Hepatocyte (in vitro differentiated cells): ENCODE results near the gene TTLL4. TPM values are rescaled to one million over a fixed set of nuclear protein-coding genes. Genes with fewer than 3 reads are reported as not detected.

Experiments
- DNase-seq: peaks from one replicate; pipeline ENCODE4 v3.0.0-alpha.2; 2016; ENCODE audit warnings: low spot score
- H2AFZ ChIP-seq: fragments of 200-600 bp; sonication (generic); 2 replicates; pipeline ENCODE4 v1.6.0; 2016; ENCODE audit warnings: antibody characterized with exemption, mild to moderate bottlenecking
- H3K27ac ChIP-seq: fragments of 200-600 bp; sonication (generic); 2 replicates; pipeline ENCODE4 v1.5.1; 2016; ENCODE audit warnings: mild to moderate bottlenecking
- H3K27me3 ChIP-seq: fragments of 200-600 bp; sonication (generic); 2 replicates; pipeline ENCODE4 v1.6.1; 2016
- H3K36me3 ChIP-seq: fragments of 200-600 bp; sonication (generic); replicated peaks from 2 replicates; pipeline ENCODE4 v1.5.1; 2016; ENCODE audit warnings: low read depth; ENCODE audit not compliant: insufficient read depth
- H3K4me1 ChIP-seq: fragments of 200-600 bp; sonication (generic); 2 replicates; pipeline ENCODE4 v1.5.1; 2016; ENCODE audit warnings: mild to moderate bottlenecking, moderate library complexity; ENCODE audit not compliant: insufficient read depth
- H3K4me2 ChIP-seq: fragments of 200-600 bp; sonication (generic); 2 replicates; pipeline ENCODE4 v1.6.0; 2016
- H3K4me3 ChIP-seq: fragments of 200-600 bp; sonication (generic); 2 replicates; pipeline ENCODE4 v1.5.1; 2016; ENCODE audit warnings: mild to moderate bottlenecking
- H3K79me2 ChIP-seq: fragments of 200-600 bp; sonication (generic); 2 replicates; pipeline ENCODE4 v1.6.0; 2017; ENCODE audit warnings: mild to moderate bottlenecking
- H3K9me2 ChIP-seq: fragments of 200-600 bp; sonication (generic); replicated peaks from 2 replicates; pipeline ENCODE4 v1.6.0; 2017; ENCODE audit warnings: mild to moderate bottlenecking; ENCODE audit not compliant: insufficient read depth
- H3K9me3 ChIP-seq: fragments of 200-600 bp; sonication (generic); 2 replicates; pipeline ENCODE4 v1.5.1; 2016; ENCODE audit warnings: low read depth, mild to moderate bottlenecking
- H4K20me1 ChIP-seq: fragments of 200-600 bp; sonication (generic); 2 replicates; pipeline ENCODE4 v1.6.0; 2016; ENCODE audit warnings: mild to moderate bottlenecking; ENCODE audit not compliant: insufficient read depth, poor library complexity, severe bottlenecking
- EZH2 ChIP-seq: fragments of 200-600 bp; sonication (generic); IDR thresholded peaks from 2 replicates; pipeline ENCODE4 v1.6.1; 2016; ENCODE audit warnings: antibody characterized with exemption, mild to moderate bottlenecking, borderline replicate concordance
- EZH2phosphoT487 ChIP-seq: fragments of 200-600 bp; sonication (generic); IDR thresholded peaks from one replicate; pipeline ENCODE4 v1.6.1; 2018; ENCODE audit warnings: antibody characterized with exemption, mild to moderate bottlenecking, low read depth, moderate library complexity; ENCODE audit not compliant: unreplicated experiment, severe bottlenecking
- whole genome bisulfite sequencing: methylation state at CpG from one replicate; pipeline ENCODE4 v1.1.6; 2016; ENCODE audit warnings: low lambda C conversion rate; ENCODE audit errors: missing lambda C conversion rate; 5-methylcytosine and 5-hydroxymethylcytosine counted together
- polyA plus RNA-seq: library from polyadenylated mRNA; unstranded; fragments of >200 nt; fragmentation: Nextera tagmentation; extraction: Ambion mirVana; gene quantifications from 2 replicates; pipeline ENCODE4 v1.2.1, GENCODE V29; 2016
- total RNA-seq: library from RNA; depleted of rRNA; stranded (reverse); fragments of >200 nt; gene quantifications from 2 replicates; pipeline ENCODE4 v1.2.3, GENCODE V29; 2014
- TF ChIP-seq, protein P1 (sequence below): fragments of 200-600 bp; sonication (generic); IDR thresholded peaks from 2 replicates; pipeline ENCODE4 v1.5.1; 2016; ENCODE audit warnings: antibody characterized with exemption, mild to moderate bottlenecking; ENCODE audit not compliant: poor library complexity

Gene TTLL4
- total and polyA plus RNA-seq, 2 experiments from 2014 or later: 18.2 to 23.7 TPM

DNA sequence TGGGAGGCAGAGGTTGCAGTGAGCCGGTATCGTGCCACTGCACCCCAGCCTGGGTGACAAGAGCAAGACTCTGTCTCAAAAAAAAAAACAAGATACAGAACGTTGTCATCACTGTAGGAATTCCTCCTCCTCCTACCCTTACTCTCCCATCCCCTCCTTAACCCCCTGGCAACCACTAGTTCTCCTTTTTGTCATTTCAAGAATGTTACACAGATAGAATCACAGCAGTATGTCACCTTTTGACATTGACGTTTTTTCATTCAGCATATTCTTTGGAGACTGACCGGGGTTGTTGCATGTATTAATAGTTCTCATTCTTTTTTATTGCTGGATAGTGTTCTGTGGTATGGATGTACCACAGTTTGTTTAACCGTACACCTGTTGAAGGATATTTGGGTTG is 32.4 kb downstream of the TTLL4 start:
- WGBS: 85% methylated on average over 6 of the region's 6 CpGs
- H3K27ac ChIP-seq: no peak overlapping the region
- H3K4me1 ChIP-seq: no peaks in the 10 kb centered on the region
- H3K79me2 ChIP-seq: no peaks in the 10 kb centered on the region
- TF ChIP-seq EZH2 (no peak), EZH2phosphoT487 (no peak)
- TF ChIP-seq, protein P1, sequence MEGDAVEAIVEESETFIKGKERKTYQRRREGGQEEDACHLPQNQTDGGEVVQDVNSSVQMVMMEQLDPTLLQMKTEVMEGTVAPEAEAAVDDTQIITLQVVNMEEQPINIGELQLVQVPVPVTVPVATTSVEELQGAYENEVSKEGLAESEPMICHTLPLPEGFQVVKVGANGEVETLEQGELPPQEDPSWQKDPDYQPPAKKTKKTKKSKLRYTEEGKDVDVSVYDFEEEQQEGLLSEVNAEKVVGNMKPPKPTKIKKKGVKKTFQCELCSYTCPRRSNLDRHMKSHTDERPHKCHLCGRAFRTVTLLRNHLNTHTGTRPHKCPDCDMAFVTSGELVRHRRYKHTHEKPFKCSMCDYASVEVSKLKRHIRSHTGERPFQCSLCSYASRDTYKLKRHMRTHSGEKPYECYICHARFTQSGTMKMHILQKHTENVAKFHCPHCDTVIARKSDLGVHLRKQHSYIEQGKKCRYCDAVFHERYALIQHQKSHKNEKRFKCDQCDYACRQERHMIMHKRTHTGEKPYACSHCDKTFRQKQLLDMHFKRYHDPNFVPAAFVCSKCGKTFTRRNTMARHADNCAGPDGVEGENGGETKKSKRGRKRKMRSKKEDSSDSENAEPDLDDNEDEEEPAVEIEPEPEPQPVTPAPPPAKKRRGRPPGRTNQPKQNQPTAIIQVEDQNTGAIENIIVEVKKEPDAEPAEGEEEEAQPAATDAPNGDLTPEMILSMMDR: no peak
- no peaks in the 10 kb centered on the region for H3K36me3 ChIP-seq
- no peaks in the 10 kb centered on the region for H3K9me2 ChIP-seq
- H3K9me3 ChIP-seq: no peaks in the 10 kb centered on the region
- DNase-seq: no peak
- no peak overlapping the region for H3K4me2 ChIP-seq
- no peaks in the 10 kb centered on the region for H4K20me1 ChIP-seq
- H3K27me3 ChIP-seq: no peaks in the 10 kb centered on the region
- H2AFZ ChIP-seq: no peak overlapping the region
- H3K4me3 ChIP-seq: no peak overlapping the region

DNA sequence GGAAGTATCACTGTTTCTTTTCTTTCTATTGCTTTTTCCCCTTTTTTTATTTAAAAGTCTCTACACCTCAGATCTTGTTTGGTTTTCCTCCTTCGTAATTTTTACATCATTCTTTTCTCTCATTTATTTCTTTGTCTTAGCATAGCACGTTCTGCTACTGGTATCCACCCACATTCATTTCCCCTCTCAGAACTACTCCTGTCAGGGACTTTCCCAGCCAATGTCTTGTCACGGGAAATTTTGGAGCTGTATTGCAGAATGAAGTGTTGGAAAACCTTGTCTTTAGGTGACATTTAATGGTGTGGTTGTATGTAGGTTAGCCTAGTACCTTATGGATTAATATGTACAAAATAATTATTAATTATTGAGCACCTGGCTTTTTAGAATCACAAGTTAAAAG is 34.0 kb downstream of the TTLL4 start:
- 91% methylated on average over 3 of the region's 3 CpGs for WGBS
- Histone ChIP-seq H3K4me3 (no peak overlapping the region), H3K9me3 (no peaks in the 10 kb centered on the region), H4K20me1 (no peaks in the 10 kb centered on the region), H3K4me2 (no peak overlapping the region), H3K4me1 (peaks cover 3% of the 10 kb centered on the region), H3K9me2 (no peaks in the 10 kb centered on the region), H2AFZ (no peak overlapping the region), H3K79me2 (no peaks in the 10 kb centered on the region), H3K36me3 (no peaks in the 10 kb centered on the region), H3K27ac (no peak overlapping the region), H3K27me3 (no peaks in the 10 kb centered on the region)
- TF ChIP-seq, protein P1: no peak
- TF ChIP-seq EZH2 (no peak), EZH2phosphoT487 (no peak)
- no peak for DNase-seq

DNA sequence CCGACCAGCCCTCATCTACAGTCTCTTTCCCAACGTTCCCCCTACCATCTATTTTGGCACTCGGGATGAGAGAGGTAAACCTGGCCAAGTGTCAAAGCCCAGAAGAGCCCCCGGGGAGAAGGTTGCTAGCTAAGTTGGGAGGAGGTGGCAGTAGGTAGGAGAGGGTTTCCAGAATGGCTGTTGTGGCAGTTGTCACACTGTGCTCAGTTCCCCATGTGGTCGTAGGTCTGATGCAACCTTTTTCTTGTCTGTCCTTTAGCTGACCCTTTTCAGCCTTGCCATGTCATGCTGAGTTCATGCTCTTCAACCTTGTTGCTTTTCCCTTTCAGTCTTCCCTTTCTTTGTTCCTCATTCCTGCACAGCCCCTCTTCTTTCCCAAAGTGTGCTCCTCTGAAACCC is 34.5 kb downstream of the TTLL4 start:
- Histone ChIP-seq H4K20me1 (no peaks in the 10 kb centered on the region), H3K27ac (peak overlapping the region; percentile 69), H3K4me2 (no peak overlapping the region), H2AFZ (no peak overlapping the region), H3K4me1 (peaks cover 3% of the 10 kb centered on the region), H3K79me2 (no peaks in the 10 kb centered on the region), H3K9me3 (no peaks in the 10 kb centered on the region), H3K4me3 (no peak overlapping the region), H3K9me2 (no peaks in the 10 kb centered on the region), H3K36me3 (no peaks in the 10 kb centered on the region), H3K27me3 (no peaks in the 10 kb centered on the region)
- WGBS: 81% methylated on average over 5 of the region's 5 CpGs
- no peak for TF ChIP-seq EZH2
- TF ChIP-seq, protein P1: no peak
- TF ChIP-seq EZH2phosphoT487: no peak
- no peak for DNase-seq
